Omental fat pad (tissue), 4 donors: ENCODE results near the gene ELP5. TPM values are rescaled to one million over a fixed set of nuclear protein-coding genes. Genes with fewer than 3 reads are reported as not detected.

ENCODE experiments used
- ATAC-seq: fragments of 150-250 bp; one replicate; pipeline ENCODE4 v1.9.1; 2016; ENCODE audit warnings: mild to moderate bottlenecking, moderate library complexity; ENCODE audit not compliant: low FRiP score
- DNase-seq: peaks from one replicate; pipeline ENCODE4 v3.0.0-alpha.2; 2019; ENCODE audit warnings: low spot score
- total RNA-seq, 4 donors: library from RNA; depleted of rRNA; stranded (reverse); fragments of >200 nt; gene quantifications; one replicate each; pipeline ENCODE4 v1.1.0, GENCODE V29; 2016
- TF ChIP-seq, protein P1 (sequence below), 3 donors: fragments of 450-650 bp; IDR thresholded peaks; one replicate each; pipeline ENCODE4 v1.5.1; 2016 to 2017; ENCODE audit warnings: antibody characterized with exemption in 3 of 3, mild to moderate bottlenecking in 3 of 3, moderate library complexity in 2 of 3

The ELP5 gene
- total RNA-seq, 4 donors from 2014 or later = 25.9 to 34.5 (median 30.1) TPM

DNA sequence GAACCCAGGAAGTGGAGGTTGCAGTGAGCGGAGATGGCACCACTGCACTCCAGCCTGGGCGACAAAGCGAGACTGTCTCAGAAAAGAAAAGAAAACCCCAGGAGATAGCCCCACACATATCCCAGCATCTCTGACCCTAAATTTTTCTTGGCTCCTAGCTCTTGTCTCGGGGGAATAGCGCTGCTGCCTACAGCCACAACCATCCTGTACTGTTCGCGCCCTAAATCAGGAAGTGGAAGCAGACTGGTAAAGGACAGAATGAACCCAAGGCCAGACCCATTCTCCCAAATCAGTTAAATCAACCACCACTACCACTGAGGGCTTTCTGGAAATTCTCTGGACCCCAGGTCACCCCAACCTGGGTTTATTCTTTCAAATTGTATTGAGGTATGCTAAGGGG, 2.2 kb upstream of the ELP5 start:
- no peak for ATAC-seq
- no peak for DNase-seq

DNA sequence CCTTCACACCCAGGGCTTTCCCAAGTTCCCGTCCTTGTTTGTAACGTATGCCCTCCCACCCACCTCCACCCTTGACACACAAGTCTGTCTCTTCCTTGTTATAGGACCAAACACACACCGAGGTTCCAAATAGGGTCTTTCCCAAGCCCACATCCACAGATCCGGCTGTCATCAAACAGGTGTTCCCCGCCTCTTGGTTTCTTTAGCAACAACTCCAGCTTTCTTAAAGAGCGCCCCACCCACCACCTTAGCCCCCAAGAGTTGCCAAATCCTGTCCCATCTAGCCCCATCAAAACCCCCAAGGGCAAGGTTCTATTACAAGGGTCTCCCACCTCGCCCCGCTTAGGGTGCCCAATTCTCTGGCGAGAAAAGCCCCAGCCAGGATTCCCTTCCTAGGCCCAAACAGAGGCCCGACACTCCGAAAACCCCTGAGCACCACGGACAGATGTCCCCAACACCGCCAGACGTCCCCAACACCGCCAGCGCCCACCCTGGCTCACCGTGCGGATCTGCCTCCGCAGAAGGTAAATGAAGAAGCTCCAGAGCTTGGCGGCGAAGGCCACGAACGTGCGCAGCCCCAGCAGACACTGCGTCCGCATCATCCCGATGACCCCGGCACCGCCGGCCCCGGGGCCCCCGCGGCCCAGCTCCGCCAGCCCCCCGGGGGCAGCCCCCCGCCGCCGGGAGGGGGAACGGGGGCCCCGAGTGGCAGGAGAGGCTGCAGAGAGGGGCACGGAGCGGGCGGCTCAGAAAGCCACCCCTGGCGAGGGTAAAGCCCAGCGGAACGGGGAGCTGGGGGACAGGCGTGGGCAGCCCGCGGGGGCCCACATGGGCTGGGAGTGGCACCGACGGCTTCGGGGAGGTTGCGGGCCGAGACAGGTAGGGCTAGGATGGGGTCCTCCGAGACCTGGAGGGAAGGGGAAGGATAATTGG, 1.1 kb upstream of the ELP5 start:
- DNase-seq = no peak
- TF ChIP-seq, protein P1, sequence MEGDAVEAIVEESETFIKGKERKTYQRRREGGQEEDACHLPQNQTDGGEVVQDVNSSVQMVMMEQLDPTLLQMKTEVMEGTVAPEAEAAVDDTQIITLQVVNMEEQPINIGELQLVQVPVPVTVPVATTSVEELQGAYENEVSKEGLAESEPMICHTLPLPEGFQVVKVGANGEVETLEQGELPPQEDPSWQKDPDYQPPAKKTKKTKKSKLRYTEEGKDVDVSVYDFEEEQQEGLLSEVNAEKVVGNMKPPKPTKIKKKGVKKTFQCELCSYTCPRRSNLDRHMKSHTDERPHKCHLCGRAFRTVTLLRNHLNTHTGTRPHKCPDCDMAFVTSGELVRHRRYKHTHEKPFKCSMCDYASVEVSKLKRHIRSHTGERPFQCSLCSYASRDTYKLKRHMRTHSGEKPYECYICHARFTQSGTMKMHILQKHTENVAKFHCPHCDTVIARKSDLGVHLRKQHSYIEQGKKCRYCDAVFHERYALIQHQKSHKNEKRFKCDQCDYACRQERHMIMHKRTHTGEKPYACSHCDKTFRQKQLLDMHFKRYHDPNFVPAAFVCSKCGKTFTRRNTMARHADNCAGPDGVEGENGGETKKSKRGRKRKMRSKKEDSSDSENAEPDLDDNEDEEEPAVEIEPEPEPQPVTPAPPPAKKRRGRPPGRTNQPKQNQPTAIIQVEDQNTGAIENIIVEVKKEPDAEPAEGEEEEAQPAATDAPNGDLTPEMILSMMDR (IDR thresholded peaks at IDR 0.05) = no peak
- peak; percentile 4 for ATAC-seq

More for the DNA sequence above, 2.2 kb upstream of the ELP5 start:
- TF ChIP-seq, protein P1 (IDR thresholded peaks at IDR 0.05) = no peak

DNA sequence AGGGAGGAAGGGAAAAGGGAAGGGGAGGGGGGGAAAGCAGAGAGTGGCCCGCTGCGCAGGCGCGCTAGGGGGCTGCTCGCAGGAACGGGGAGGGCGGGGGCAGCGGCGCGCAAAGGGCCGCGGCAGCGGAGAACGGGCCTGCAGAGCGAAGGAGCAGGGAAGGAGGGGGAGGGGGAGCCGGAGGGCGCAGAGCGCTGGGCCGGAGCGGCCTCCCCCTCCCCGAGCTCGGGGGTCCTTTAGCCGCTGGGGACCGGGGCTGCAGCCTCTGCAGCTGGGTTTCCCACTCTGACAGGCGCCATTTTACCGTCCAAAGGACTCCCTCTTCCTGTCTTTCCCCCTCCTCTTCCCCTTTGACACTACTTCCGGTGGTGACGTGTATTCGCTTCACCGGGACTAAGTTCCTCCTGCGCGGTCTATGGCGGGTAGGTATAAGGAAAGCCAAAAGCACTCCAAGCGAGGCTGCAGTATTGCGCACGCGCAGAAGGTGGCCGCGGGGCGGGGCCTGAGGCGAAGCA, 297 bp upstream of the ELP5 start, which contains the start of gene CTDNEP1:
TSS of gene CTDNEP1 (minus strand) at position 74 of the 515 bp plus-strand sequence. CDS start 438 bp downstream, outside the sequence.
- TF ChIP-seq, protein P1 (IDR thresholded peaks at IDR 0.05) = no peak
- DNase-seq (peak; percentile 96), ATAC-seq (peak; percentile 95)

DNA sequence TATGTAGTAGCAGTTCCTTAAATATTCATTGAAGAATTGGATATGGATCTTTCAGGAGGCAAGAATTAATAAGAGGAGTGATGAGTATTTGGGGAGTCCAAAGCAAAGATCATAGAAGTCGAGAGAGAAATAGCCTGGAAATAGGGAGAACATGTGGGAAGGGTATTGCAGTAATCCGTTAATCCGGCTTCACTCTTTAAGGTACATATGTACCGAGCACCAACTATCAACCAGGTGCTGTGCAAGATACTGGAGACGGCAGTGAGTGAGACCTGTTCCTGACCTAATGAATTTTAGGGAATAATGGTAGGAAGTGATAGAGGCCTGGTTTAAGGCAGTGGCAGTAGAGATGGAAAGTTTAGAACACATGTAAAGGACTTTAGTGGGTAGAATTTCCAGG, 1.1 kb downstream of the ELP5 start:
- DNase-seq (no peak), ATAC-seq (no peak)
- TF ChIP-seq, protein P1 (IDR thresholded peaks at IDR 0.05) = no peak

DNA sequence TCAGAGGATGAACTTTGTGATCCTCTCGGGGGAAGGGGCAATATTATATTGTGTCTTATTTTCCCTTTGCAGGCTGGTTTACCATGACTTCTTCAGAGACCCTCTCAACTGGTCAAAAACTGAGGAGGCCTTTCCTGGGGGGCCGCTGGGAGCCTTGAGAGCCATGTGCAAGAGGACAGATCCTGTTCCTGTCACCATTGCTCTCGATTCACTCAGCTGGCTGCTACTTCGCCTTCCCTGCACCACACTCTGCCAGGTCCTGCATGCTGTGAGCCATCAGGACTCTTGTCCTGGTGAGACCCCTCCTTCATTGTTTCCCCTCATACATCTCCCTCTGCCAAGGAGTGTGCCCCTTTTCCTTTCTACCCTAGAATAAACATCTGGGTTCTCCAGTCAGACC, 2.5 kb downstream of the ELP5 start:
- ATAC-seq (no peak), DNase-seq (no peak)
- TF ChIP-seq, protein P1 (IDR thresholded peaks at IDR 0.05) = no peak

DNA sequence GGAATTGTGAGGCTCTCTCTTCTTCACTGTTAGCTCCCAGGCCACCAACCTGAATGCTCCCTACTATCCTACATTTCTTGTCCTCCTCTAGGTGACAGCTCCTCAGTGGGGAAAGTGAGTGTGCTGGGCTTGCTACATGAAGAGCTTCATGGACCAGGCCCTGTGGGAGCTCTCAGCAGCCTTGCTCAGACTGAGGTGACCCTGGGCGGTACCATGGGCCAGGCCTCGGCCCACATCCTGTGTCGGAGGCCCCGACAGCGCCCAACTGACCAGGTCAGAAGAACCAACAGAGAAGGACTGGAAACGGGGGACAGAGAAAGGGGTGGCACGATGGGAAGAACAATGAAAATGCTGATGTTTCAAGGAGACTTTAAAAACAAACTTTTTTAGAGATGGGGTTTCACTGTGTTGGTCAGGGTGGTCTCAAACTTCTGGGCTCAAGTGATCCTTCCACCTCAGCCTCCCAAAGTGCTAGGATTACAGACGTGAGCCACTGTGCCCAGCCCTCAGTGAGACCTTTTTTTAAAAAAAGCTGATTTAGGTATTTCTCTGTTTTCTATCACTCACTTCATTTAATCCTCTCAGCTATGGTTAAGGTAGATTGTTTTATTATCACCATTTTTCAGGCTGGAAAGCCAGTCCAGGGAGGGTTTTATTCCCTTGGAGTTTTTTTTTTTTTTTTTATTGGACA, 4.9 kb downstream of the ELP5 start:
- ATAC-seq (no peak), DNase-seq (no peak)
- TF ChIP-seq, protein P1 (IDR thresholded peaks at IDR 0.05) = no peak
